HG03457 (cell line): ENCODE data around the gene DYSF.

Experiments used
- ATAC-seq: cut with Tn5 transposase; IDR thresholded peaks from one replicate; pipeline ENCODE4 v1.9.1; 2021; ENCODE audit warnings: moderate number of reproducible peaks; ENCODE audit not compliant: unreplicated experiment

The DYSF gene

DNA sequence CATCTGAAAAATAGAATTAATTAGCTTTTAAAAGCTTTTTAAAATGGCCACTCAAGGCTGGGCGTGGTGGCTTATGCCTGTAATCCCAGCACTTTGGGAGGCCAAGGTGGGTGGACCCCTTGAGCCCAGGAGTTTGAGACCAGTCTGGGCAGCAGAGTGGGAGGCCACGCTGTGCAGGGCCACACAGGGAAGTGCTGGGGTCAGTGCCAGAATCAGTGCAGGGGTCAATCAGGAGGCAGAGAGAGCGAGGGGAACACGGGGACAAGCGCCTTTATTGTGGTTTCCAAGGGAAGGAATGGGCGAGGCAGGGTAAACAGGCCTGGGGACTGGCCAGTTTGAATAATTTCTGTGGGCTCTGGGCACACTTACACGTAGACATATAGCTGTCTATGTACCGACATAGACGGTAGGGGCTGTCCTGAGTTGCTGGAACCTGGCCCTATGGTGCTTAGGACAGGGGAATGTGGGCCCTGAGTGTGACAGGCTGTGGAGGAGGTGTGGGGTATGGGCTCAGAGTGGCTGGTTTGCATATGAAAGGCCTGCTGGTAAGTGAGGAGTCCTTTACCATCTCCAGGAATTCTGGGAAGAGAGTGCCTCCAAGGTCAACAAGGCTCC lies 42.9 kb downstream of the DYSF start:
- no peak for ATAC-seq

DNA sequence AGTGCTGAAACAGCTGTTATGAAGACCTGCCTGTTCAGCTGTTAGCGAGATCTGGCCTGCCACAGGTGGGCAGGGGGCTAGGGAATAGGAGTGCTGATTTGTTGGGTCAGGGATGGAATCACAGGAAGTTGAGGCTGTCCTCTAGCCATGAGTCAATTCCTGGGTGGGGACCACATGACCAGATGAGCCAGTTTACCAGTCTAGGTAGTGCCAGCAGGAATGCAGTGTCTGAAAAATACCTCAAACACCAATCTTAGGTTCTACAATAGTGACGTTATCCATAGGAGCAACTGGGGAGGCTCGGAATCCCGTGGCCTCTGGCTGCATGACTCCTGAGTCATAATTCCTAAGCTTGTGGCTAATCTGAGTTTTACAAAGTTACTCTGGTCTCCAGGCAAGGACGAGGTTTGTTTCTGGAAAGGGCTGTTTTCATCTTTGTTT lies 44.9 kb downstream of the DYSF start:
- no peak for ATAC-seq

DNA sequence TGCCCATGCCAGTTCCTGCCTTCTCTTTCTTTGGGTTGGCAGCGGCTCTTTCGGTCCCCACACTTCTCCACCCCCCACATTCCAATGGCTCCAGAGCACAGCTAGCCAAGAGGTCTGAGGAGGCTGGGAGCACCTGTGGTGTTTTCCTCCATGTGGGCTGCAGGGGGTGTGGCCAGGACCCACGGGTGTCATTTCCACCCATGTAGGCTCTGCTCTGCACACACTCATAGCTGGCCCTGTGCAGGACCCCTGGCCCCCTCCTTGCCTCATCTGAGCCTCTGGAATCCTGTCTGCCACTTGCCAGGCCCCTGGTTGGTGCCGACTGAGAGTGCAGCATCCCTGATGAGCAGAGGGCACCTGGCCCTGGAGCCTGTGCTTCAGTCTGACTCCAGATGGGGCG lies 46.3 kb downstream of the DYSF start:
- ATAC-seq: no peak

DNA sequence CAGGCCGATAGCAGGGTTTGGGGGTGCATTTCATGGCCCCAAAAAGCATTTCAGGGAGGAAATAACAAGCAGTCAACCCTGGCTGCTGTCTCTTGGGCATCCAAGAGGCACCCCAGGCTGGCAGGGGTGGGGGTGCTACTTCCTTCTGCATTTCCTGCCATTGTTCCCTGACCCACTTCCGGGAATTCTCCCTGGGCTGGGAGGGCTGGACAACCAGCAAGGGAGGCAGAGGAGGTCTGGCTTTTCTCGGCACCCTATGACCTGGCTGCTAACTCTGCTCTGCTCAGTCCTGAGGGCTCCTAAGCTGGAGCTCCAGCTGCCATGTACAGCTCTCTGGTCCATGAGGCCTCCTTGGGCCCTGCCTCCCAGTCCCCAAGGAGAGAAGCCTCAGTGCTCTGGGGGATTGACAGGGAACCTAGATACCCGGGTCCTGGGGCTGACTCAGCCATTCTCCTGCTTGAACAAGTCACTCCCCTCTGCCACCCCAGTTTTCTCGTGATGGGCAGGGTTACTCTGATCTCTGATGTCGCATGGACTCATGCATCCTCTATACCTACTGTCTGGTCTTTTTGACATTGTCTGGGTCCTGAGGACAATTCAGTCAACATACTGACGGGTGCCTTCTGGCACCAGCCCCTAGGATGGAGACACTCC lies 47.2 kb downstream of the DYSF start:
- ATAC-seq: no peak

DNA sequence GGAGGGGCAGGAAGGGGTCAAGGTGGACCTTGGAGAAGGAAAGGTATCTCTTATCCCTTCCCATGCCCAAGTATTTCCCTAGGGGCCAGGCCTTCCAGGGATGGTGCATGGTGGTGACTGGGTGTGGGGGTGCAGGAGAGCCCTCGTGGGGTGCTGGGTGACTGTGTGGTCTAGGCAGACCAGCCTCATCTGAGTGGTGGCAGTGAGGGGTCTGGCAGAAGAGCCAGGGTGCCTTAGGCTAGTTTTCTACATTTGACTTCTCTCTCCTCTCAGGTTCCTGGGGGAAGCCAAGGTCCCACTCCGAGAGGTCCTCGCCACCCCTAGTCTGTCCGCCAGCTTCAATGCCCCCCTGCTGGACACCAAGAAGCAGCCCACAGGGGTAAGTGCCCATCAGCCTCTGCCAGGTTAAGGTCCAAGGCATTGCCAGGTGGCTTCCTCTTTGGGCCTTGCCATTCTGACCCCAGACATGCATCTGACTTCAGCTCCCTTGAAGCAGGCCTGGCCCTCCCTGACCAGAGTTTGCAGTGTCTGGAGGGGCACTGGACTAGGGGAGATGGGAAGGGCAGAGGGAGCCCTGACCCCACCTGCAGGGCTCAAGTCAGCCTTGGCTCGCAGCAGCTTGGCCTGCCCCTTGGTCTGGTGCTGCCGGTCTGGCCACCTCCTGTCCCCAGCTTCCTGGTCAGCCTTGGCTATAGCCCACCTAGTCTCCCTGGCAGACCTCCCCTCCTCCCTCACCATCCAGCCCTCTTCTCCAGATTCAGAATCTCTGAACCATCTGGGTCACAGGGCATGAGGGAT lies 49.8 kb downstream of the DYSF start:
- ATAC-seq: no peak

DNA sequence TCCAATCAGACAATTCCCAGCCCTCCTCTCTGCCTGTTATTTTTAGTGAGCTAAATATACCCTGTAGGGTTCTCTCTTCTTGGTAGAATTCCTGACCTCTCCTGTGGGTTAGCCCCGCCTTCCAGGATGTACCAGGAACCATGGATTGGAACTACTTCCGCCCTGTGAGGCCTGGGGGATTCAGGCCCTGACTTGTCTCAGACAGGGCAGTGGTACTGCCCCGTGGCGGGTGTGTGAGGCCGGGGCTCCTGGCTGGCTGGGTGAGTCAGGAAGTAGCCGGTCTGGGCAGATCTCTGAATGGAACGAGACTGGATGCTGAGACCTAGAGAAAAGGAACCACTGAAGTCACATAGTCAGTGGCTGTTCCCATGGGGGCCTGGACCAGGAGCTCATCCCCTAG lies 50.5 kb downstream of the DYSF start:
- ATAC-seq: no peak

DNA sequence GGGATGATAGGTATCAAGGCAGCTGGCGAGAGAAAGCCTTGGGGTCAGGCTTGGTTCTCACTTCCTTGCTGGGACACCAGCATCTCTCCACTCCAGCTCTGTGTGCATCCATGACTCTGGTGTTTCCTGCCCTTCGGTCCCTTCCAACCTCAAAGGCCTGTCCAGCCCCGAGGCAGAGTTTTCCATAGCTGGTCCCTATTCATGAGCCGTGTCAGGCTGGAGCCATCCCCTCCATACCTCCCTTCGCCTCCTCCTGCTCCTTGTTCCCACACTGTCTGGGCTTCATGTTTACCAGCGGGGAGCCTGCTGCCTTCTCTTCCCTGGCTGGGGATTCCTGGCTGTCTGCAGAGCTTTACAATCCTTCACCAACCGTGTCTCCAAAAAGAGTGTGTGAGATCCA lies 51.2 kb downstream of the DYSF start:
- no peak for ATAC-seq

DNA sequence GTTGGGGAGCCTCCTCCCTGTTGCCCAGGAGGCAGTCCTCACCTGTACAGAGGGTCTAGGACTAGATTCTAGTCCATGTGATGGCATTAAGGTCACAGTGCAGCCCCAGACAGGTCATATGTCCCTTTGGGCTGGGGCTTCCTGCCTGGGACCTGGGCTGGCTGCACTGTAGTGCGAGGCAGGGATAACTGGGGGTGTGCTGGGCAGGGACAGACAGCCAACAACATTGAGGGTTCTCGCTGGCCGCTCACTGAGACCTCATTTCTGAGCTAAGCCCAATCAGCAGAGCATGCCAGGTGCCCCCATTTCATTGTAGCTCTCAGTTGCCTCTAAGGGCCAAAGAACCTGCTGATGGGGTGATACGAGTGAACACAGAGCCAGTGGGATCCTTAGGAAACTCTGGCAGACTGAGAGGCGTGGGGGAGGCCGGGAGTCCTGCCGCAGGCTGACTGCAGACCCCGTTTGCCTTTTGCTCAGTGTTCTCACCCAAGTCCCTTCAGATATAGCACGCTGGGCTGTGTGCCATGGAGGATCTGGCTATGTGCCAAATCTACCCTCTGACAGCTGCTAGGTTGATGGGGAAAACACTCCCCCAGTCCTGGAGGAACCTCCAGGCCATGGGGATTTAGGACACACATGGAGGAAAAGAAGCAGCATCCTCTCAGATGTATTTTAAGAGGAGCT lies 51.9 kb downstream of the DYSF start:
- no peak for ATAC-seq

DNA sequence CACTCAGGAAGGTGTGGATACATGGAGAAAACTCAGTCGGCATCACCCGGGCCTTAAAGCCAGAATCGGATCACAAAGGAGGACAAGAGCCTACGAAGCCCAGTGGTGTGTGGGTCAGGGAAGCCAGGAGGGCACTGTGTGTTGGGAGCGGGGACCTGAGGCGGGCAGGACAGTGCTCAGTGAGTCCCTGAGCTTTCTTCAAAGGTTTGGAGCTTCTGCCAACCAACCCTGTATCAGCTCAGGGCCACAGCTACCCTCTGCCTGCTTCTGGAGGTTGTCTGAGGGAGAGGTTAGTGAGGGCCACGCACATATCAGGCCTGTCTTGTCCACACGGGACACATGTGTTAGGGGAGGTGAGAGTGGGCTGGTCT lies 52.4 kb downstream of the DYSF start:
- no peak for ATAC-seq

DNA sequence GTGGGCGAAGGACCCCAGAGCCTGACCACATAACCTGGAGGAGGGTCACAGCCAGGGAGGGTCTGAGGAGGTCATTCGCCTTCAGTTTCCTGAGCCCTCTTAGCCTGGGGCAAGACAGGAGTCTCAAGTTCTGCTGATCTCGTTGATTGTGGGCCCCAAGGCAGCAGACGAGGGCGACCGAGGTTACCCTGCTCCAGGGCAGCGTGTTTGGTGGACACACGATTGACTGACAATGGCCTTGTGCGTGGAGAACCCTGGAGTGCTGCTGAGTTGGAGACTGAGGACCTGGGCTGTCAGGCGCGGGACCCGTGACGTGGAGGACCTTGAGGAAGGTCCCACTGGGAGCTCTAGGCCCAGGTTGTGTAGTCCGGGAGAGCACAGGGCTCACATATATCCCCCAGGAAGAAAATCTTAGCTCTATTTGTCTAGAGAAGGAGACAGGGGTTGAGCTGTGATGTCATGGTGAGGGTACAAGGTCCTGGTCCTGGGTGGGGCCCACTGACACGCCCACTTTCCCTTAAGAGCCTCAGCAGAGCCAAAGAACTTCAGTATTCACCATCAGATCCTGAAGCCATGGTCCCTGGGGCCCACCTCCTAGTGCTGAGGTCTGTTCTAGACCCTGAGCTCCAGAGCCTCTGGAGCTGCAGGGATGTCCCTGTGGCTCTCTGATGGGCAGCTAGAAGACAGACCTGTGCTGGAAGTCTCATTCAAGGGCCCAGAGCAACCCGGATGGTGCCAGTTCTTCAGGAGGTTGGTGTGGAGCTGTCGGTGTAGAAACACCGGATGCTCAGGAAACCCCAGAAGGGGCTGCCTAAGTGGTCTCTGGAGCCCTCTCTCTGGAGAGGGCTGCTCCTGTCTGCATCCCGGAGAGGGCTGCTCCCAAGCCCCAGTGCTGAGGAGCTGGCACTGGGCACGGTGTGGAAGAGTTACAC lies 53.1 kb downstream of the DYSF start:
- no peak for ATAC-seq

DNA sequence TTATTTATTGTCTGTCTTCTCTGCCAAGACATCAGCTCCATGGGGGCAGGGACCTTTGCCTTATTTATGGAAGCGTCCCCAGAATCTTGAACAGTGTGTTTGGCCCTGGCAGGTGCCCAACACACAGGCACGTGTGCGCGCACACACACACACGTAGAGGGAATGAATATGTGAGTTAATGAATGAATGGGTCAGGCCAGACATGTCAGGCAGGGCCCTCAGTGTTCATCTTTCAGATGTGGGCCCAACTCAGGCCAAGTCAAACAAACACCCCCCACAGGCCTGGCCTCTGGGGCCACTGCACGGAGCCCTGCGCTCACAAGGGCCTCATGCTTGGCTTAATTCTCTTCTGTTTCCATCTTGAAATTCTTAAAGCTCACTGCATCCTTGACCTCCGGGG lies 54.1 kb downstream of the DYSF start:
- ATAC-seq: no peak

DNA sequence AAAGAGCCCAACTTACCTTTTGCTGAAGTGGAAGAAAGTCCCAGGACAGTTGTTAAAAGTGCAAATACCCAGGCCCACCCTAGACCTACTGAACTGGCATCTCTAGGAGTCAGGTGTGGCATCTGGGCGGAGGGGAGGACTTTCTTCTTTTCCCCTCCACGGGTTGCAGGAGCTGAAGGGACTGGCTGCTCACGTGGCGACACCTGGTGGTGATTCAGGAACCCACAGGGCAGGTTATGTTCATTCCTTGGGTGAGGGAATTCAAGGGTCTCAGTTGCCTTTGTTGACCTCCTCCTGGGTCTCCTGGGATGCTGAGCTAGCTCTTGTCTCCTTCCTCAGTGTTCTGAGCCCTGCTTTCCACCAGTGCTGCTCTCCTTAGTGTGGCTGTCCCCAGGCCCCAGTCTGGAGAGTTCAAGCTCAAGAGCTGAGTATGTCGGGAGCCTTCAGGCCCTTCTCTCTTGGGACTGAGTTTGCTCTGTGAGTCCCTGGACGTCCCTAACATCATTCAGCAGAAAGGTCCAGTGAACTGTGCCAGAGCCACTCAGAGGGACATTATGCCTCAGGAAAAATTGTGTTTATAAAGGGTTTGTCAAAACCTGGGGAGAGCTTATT lies 56.9 kb downstream of the DYSF start:
- no peak for ATAC-seq

DNA sequence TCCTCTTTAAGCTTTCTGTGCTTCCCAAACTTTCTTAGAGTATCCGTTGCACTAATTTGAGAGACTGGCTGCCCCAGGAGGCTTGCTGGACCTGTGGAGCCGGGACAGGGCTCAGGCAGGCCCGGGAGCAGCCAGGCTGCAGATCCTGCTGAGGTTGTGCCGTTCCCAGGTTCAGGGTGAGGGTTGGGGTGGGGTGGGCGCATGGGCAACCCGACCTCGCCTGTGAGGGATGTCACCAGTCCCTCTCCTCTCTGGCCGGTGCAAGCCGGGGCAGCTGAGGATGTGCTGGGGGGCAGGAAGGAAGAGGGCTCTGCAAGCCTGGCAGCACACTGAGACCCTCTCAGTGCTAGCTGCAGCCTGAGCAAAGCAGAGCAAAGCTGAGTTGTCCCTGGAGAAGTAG lies 57.6 kb downstream of the DYSF start:
- ATAC-seq: no peak

DNA sequence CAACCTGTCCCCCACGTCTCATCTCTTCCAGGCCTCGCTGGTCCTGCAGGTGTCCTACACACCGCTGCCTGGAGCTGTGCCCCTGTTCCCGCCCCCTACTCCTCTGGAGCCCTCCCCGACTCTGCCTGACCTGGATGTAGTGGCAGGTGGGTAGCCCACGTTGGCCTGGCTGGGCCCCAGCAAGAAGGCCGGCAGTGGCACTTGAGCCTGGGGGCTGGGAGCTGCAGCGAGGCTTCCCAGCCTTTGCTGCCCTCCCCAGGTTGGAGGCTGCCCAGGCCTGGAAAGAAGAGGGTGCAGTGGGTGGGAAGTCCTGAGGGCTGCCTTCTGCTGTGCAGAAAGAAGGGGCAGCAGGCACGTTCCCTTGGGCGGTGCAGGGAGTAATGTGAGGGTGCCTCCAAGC lies 58.4 kb downstream of the DYSF start:
- no peak for ATAC-seq

DNA sequence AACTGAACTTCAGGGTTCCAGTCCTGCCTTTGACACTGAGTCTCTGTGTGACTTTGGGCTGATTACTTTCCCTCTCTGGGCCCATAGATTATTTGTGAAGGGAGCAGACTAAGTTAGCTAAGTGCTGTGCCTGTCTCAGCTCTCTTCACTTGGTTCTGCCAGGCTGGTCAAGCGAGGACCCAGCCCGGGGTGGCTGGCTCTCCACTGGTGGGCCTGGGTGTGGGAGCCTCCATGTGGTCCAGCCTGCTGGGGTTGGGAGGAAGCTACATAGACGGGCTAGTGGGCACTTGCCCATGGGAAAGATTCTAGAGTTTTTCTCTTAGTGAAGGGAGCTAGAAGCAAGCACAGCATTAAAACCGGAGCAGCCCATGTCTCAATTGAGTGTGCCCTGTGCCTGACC lies 59.0 kb downstream of the DYSF start:
- ATAC-seq: no peak

DNA sequence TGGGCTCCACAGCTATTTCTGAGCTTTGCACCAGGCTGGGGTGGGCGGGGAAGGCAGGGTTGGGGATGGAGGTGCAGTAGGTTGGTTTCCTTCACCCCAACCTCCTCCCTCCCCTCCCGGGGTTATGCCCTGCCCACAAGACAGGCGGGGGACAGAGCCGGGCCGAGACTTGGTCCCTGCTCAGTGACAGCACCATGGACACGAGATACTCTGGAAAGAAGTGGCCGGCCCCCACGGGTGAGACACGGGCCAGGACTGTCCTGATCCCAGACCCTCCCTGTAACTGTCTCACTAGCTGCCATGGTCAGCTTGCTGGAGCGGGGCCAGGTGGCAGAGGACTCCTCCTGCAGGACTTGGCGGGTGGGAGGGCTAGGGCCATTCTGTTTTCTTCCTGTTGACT lies 59.7 kb downstream of the DYSF start:
- ATAC-seq: no peak

DNA sequence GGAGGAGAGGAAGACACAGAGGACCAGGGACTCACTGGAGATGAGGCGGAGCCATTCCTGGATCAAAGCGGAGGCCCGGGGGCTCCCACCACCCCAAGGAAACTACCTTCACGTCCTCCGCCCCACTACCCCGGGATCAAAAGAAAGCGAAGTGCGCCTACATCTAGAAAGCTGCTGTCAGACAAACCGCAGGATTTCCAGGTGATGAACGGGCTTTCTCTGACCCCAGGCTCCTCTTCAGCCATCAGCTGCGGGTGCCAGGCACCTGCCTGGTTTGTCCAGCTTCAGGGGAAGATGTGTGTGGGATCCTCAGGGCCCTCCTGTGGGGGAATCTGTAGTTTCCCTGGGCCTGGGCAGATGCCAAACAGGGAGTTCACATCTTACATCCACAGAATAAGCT lies 60.4 kb downstream of the DYSF start:
- no peak for ATAC-seq

DNA sequence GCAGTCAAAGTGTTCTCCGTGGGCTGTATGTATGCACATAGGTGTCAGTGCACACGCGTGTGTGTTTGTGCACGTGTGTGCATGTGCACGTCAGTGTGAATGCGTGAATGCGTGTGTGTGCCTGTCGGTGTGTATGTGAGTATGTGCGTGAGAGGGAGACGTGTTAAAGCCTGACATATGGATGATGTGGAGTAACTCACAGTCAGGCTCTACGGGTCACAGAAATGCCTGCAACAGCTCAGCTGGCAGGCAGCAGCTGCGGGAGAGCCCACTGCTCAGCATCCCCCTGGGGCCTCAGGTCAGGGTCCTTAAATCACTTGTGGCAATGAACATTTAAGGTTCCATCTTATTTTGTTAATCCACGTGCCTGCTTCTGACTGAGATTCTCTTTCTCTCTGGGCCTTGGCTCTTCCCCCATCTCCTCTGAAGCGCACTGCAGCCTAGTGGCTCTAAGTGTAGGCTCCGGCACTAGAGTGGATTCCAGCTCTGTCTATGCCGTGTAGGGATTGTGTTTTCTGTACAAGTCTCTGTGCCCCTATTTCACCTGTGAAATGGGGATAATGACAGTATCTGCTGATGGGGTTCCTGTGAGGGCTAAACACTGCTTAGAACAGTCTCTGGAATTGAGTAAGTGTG lies 63.0 kb downstream of the DYSF start:
- ATAC-seq: no peak

DNA sequence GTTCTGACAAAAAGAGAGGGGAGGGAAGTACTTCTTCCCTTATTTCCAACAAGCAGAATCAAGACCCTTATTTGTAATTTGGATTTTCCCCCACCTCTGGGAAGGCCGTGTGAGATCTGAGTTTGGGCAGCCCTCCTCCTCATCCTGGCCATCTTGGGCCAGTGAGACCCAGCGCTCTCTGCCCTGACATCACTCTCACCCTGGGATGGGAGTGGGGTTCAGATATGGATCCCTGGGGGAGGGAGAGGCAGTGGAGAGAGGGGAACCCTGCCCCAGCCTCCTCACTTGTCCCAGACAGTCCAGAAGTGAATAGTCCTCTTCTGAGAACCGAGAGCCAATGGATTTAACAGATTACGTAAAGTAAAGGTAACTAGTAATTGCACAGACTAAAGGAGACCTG lies 64.5 kb downstream of the DYSF start:
- ATAC-seq: no peak

DNA sequence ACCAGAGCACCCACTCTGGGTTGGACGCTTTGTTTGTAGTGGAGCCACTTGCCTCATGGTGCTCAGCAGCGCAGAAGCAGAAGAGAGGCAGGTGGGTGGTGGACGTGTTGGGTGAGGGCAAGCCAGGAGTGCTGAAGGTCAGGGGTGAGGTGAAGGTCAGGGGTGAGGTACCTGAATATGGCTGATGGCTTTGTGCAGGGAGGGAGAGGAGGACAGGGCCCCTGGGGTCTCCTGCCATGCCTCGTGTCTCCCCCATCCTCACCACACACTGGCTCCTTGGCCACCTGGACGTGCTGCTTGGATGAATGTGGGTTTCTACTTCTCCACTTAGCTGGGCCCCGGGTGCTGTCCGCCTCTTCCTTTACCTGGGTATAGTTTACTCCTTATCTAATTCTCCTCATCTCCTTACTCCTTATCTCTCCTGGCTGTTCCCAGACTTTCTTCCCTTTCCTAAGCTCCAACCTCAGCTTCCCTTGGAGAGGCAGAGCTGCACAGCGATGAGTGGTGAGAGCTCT lies 68.1 kb downstream of the DYSF start:
- ATAC-seq: no peak
